ENCODE results near the gene SLC22A23.

SLC22A23 gene

GRCh38 chr6:3421791-3422434 is 34.9 kb downstream of the SLC22A23 start:
- no peak for DNase-seq (ENCODE audit: low spot score)

DNA sequence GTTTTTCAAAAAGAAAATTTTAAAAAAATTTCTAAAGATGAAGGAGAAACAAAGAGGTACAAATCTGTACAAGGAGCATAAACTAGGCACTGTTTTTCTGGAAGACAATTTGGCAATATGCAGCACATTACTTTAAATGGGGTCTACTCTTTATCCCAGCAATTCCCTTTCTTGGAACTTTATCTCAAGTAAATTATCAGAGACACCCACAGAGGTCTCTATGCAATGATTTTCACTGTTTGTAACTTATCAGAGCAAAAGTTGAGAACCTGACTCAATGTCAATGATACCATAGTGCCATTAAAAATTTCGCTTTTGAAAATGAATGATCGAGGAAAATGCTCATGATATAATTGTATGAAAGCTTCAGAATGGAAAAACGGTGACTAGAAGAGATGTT is 35.7 kb downstream of the SLC22A23 start:
- no peak for DNase-seq (ENCODE audit: low spot score)

DNA sequence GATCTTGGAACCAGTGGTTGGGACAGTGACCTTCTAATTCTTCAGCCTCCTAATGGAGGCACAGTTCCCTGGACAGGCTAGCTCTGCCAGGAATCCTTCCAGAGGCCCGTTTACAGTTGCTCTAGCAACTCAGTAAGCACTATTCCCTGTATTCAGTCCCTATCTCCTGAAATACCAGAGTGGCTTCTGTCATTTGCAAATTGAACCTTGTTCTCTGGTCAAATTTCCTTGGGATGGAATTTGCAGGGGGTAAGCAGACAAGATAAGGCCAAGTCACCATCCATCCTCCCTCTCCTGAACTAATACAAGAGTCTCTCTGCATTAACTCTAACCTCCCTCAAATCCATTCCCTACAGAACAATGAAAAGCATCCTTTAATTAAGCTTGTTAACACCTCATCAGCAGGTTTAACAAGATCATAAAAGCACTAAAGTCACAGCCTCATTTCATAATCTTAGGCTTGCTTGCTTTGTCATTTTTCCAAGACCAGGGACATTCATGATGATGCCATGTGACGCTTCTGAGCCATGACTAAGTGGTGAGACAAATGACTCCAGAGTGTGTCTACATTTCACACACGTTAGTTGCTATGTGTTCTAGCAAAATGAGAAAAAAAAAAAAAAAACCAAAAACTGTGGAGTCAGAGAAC is 37.1 kb downstream of the SLC22A23 start:
- no peak for DNase-seq (ENCODE audit: low spot score)

GRCh38 chr6:3418496-3419060 is 38.3 kb downstream of the SLC22A23 start:
- no peak for DNase-seq (ENCODE audit: low spot score)

- DNase-seq (ENCODE audit: low spot score), result no peak
Observed at GRCh38 chr6:3417473-3417872, 39.4 kb downstream of the SLC22A23 start.

DNA sequence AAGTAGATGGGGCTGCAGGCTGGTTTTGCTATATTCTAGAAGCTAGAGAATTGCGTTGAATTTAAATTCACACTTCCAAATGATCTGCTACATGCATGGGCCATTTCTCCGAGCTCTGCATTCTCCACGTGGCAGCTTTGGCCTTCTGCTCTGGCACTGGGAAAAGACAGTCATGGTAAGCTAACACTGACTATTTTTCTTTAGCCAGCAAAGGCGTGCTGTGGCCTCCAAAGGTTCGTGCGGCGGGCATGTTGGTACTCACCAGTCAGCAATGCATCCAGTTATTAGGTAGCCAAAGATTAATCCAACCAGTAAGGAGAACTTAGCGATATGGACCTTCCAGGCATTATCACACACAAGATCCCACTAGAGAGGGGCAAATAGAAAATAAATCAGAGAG is 41.4 kb downstream of the SLC22A23 start:
- DNase-seq (ENCODE audit: low spot score), result no peak

DNA sequence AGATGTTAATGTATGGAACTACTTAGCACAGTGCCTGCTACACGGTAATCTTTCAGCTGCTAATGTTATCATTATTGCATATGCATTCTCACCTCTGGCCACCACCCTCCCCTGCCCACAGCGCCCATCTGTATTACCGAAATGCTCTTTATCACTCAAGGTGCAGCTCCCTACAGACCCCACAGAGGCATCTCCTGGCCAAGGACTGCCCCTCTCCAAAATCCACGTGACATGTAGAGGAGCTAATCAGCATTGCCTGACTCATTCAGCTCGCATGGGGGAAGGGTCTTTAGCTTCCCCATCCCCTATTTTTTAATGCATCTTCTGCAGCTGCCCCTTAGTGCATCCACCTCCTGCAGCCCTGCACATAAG is 41.8 kb downstream of the SLC22A23 start:
- no peak for DNase-seq (ENCODE audit: low spot score)

- no peak for DNase-seq (ENCODE audit: low spot score)
Observed at GRCh38 chr6:3414327-3415081, 42.3 kb downstream of the SLC22A23 start.

DNA sequence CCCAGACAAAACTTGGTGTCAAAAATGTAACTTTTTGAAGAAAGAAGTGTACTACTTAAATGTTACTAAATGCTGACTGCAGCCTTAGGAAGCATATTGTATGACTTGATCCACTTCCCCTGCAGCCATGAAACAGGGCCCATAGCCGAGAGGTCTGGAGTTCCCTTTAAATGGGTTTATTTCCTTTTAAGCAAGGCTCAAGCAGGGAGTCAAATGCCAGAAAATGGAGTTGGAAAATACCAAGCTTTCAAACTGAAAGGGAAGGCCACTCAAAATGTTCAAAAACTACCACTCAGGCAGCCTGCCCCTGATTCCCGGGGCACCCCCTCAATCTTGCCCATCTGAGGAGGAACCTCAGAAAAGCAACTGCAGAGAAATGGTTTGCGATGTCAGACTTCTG is 43.3 kb downstream of the SLC22A23 start:
- DNase-seq (ENCODE audit: low spot score), result no peak

DNA sequence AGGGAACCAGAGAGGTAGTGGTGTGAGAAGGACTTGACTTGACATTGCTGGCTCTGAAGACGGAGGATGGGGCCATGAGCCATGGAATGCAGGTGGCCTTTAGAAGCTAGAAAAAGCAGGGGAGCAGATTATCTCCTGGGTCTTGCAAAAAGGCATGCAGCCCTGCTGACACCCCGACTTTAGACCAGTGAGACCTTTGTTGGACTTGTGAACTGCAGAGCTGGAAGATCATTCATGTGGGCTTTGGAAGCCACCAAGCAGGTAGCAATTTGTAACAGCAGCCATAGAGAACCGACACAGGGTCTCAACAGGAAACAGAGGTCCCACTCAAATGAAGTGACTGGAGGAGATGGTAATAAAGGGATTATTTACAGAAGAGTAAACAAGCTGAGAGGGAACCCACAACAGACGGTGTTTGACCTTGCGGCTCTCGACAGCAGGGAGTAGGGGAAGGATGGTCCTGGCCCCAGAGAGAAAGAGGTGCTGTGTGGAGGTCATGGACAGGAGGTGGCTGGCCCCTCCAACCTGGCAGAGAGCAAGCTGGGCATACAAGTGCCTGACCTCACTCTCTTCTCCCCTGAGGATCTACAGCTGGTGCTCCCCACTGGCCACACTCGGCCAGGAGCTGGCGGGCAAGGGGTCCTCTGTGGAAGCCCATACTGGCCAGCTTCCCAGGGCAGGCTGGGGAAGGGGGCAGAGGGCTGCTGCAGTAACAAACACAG is 43.9 kb downstream of the SLC22A23 start:
- DNase-seq (ENCODE audit: low spot score), result no peak

DNA sequence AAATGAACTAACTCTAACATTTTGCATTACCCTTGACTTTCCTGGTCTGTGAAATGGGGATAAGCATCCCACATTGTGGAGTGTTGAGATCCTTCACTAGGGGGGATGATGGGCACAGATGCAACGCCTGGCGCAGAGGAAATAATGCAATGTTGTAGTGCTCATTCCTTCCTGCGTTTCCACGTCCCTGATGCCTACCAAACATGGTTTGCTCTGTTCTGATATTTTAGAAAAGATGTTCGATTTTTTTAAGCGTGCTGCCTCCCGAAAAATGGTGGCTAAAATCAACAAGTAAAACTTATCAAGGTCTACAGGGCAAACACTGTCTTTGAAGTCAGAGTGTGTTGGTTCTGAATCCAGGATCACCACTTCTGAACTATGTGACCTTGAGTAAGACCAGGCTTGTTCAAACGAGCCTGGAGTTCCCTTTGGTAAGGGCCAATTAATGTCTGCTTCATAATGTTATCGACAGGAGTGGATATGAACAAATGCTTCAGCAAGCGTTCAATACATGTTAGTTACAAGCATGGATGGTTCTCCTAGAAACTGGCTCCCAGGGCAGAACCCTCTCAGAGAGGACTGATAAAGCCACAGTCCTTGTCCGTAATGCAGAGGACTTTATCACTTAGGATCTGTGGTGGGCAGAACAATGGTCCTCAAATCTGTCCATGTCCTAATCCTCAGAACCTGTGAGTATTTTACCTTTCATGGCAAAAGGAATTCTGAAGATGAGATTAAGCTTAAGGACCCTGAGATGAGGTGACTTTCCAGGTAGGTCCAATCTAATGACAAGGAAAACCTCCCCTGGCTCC is 44.7 kb downstream of the SLC22A23 start:
- no peak for DNase-seq (ENCODE audit: low spot score)

GRCh38 chr6:3410385-3411360 is 46.2 kb downstream of the SLC22A23 start:
- peak; percentile 70 for DNase-seq (ENCODE audit: low spot score)

GRCh38 chr6:3409699-3410384 is 47.0 kb downstream of the SLC22A23 start:
- DNase-seq (ENCODE audit: low spot score), result no peak

DNA sequence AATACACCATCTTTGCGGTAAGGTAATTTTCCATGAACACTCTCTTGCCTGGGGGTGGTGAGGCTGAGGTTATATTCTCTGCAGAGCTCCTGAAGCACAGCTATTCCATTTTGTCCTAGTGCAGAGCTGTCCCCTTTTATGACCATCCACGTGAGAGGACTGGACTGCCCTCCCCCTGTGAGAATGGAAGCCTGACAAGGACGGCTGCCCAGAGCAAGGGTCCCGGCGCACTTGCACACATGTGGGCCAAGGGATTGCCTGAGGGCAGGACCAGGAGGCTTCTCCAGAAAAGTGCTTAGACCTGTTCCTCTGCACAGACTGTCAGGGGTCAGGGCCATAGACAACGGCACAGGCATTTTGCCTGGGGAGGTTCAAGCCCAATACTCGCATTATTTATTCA is 48.2 kb downstream of the SLC22A23 start:
- DNase-seq (ENCODE audit: low spot score), result no peak

- no peak for DNase-seq (ENCODE audit: low spot score)
Observed at GRCh38 chr6:3407840-3408239, 49.0 kb downstream of the SLC22A23 start.

- no peak for DNase-seq (ENCODE audit: low spot score)
Observed at GRCh38 chr6:3406891-3407809, 49.7 kb downstream of the SLC22A23 start.

DNA sequence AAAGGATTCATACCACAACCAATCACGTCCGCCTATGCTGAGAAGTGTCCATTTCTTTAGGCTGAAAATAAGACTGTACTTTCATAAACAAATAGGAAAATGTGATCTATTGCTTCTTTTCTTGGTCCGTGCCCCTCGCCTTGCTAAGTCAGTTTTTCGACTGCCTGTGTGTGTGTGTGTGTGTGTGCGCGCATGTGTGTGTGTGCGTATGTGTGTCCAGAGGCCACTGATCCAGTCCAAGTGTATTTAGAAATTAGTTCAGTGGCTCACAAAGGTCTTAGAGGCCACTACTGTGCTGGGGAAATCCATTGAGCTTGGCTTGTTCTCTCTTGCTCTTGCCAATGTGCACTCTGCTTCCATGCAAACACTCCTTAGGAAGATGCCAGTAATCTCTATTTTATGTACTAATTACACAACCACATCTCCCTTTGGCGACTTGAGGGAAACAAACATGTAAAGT is 50.5 kb downstream of the SLC22A23 start:
- no peak for DNase-seq (ENCODE audit: low spot score)

DNA sequence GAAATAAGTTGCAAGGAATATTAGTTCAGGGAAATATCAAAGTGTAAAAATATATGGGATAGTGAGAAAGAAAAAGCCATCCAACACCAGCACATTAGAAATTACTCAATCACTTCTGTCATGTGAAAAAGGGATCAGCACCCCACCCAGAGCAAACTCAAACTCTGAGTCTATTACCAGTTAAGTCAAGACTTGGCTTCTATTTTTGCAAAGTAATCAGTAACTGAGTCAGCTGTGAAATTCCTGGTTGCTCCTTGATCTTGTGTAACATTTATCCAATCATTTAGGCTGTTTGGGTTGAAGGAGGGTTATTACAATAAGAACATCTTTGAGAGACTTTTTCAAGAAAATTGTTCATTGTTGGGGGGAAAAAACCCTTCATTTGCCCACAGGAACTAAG is 51.2 kb downstream of the SLC22A23 start:
- no peak for DNase-seq (ENCODE audit: low spot score)

DNA sequence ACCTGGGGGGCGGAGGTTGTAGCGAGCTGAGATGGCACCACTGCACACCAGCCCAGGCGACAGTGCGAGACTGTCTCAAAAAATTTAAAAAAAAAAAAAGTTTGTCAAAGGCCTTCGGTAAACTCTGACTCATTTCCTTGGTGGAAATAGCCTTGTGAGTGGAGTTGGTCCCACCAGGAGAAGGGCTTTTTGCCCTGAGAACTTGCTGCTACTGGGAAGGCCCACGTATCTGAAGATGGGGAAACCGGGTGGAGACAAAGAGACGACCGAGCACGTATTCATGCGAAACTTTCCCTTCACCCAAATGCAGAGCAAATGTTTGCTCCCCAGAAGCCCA is 51.7 kb downstream of the SLC22A23 start:
- no peak for DNase-seq (ENCODE audit: low spot score)
